Neural cell (in vitro differentiated cells): ENCODE data around the gene OTUB1.
"Not testable (repeated sequence)": the region's sequence is repeated elsewhere in the genome, so short reads cannot be mapped to it uniquely, and the experiment has no call there.

ENCODE experiments used
- CTCF ChIP-seq: fragments of 450-650 bp; IDR thresholded peaks from 2 replicates; pipeline ENCODE4 v1.5.1; 2014; ENCODE audit warnings: antibody characterized with exemption, mild to moderate bottlenecking, moderate library complexity; ENCODE audit not compliant: poor library complexity, severe bottlenecking
- EP300 ChIP-seq: fragments of 450-650 bp; conservative IDR thresholded peaks from 2 replicates; pipeline ENCODE4 v1.6.1; 2014; ENCODE audit warnings: antibody characterized with exemption, mild to moderate bottlenecking, moderate library complexity; ENCODE audit not compliant: poor library complexity, severe bottlenecking
- MXI1 ChIP-seq: fragments of 450-650 bp; conservative IDR thresholded peaks from 2 replicates; pipeline ENCODE4 v1.6.1; 2014; ENCODE audit warnings: antibody characterized with exemption, mild to moderate bottlenecking; ENCODE audit not compliant: poor library complexity, severe bottlenecking

GRCh38 chr11:64047373-64047772 is 61.1 kb downstream of the OTUB1 start:
- TF ChIP-seq CTCF, EP300, MXI1: not testable (repeated sequence)
